Raji (cell line): ENCODE results near the gene HIF3A.

Source experiments
- POLR2A ChIP-seq: IDR thresholded peaks from 2 replicates; pipeline ENCODE4 v1.6.1; 2011; ENCODE audit warnings: low read depth, low read length, control low read depth; ENCODE audit not compliant: insufficient read depth

The HIF3A gene

GRCh38 chr19:46347985-46348384 is 51.1 kb downstream of the HIF3A start:
- no peak for TF ChIP-seq POLR2A

- TF ChIP-seq POLR2A: no peak
Observed at GRCh38 chr19:46349311-46349993, 52.6 kb downstream of the HIF3A start.

GRCh38 chr19:46350029-46350757 is 53.4 kb downstream of the HIF3A start:
- TF ChIP-seq POLR2A: no peak

GRCh38 chr19:46350758-46351159 is 53.9 kb downstream of the HIF3A start:
- no peak for TF ChIP-seq POLR2A

GRCh38 chr19:46351241-46352041 is 54.6 kb downstream of the HIF3A start:
- no peak for TF ChIP-seq POLR2A

- TF ChIP-seq POLR2A: no peak
Observed at GRCh38 chr19:46353730-46354528, 57.1 kb downstream of the HIF3A start.

- TF ChIP-seq POLR2A: no peak
Observed at GRCh38 chr19:46355234-46356148, 58.6 kb downstream of the HIF3A start.

- no peak for TF ChIP-seq POLR2A
Observed at GRCh38 chr19:46356149-46357055, 59.6 kb downstream of the HIF3A start.

- no peak for TF ChIP-seq POLR2A
Observed at GRCh38 chr19:46357846-46358583, 61.2 kb downstream of the HIF3A start.

- TF ChIP-seq POLR2A: no peak
Observed at GRCh38 chr19:46361915-46362314, 65.1 kb downstream of the HIF3A start.

GRCh38 chr19:46364359-46364758 is 67.5 kb downstream of the HIF3A start:
- TF ChIP-seq POLR2A: no peak

GRCh38 chr19:46365561-46365960 is 68.7 kb downstream of the HIF3A start:
- no peak for TF ChIP-seq POLR2A

GRCh38 chr19:46366620-46367292 is 69.9 kb downstream of the HIF3A start:
- TF ChIP-seq POLR2A: no peak
